Left ventricle myocardium inferior (tissue), 1 donor: ENCODE measurements around the gene LMCD1. TPM values are rescaled to one million over a fixed set of nuclear protein-coding genes. Genes with fewer than 3 reads are reported as not detected.
A peak's percentile ranks its signal among the peaks of the same experiment; 100 is the strongest.

Experiments
- DNase-seq: peaks from one replicate; pipeline ENCODE4 v3.0.0-alpha.2; 2020
- H3K27ac ChIP-seq: fragments of 200-600 bp; replicated peaks from 2 replicates; pipeline ENCODE4 v1.8.0; 2021
- H3K27me3 ChIP-seq: fragments of 200-600 bp; 2 replicates; pipeline ENCODE4 v1.8.0; 2021; ENCODE audit warnings: low read depth
- H3K36me3 ChIP-seq: fragments of 200-600 bp; 2 replicates; pipeline ENCODE4 v1.8.0; 2021
- H3K4me1 ChIP-seq: fragments of 200-600 bp; 2 replicates; pipeline ENCODE4 v1.8.0; 2021
- H3K4me3 ChIP-seq: fragments of 200-600 bp; 2 replicates; pipeline ENCODE4 v1.8.0; 2021; ENCODE audit warnings: mild to moderate bottlenecking, moderate library complexity
- H3K9me3 ChIP-seq: fragments of 200-600 bp; replicated peaks from 2 replicates; pipeline ENCODE4 v1.8.0; 2021
- CTCF ChIP-seq: fragments of 200-600 bp; IDR thresholded peaks from 2 replicates; pipeline ENCODE4 v1.8.0; 2021; ENCODE audit warnings: antibody characterized with exemption, mild to moderate bottlenecking, borderline replicate concordance
- intact Hi-C: fragments of 100-400 bp; cut with micrococcal nuclease; formaldehyde crosslinking; loops from one replicate; pipeline ENCODE4 v1.11.0; 2022
- total RNA-seq: library from RNA; stranded (reverse); fragmentation: NEBNext Ultra II Directional; extraction: Animal tissue kit (Norgen Biotek cat#: 25700); gene quantifications from one replicate; pipeline ENCODE4 v1.2.1, GENCODE V29; 2021
- donor health status: DM: no; HTN: yes; CAD: no; lungs with severe emphysema.

Gene LMCD1
- total RNA-seq, 1 donor from 2014 or later, result 72.9 TPM

GRCh38 chr3:8488411-8488810, 13.2 kb upstream of the LMCD1 start:
- Histone ChIP-seq H3K27ac (no peak overlapping the region), H3K9me3 (peaks cover 7% of the 10 kb centered on the region), H3K4me3 (no peak overlapping the region), H3K36me3 (no peaks in the 10 kb centered on the region), H3K27me3 (no peaks in the 10 kb centered on the region), H3K4me1 (peaks cover 56% of the 10 kb centered on the region)
- intact Hi-C loops, result no loop called here
- TF ChIP-seq CTCF, result no peak
- no peak for DNase-seq

DNA sequence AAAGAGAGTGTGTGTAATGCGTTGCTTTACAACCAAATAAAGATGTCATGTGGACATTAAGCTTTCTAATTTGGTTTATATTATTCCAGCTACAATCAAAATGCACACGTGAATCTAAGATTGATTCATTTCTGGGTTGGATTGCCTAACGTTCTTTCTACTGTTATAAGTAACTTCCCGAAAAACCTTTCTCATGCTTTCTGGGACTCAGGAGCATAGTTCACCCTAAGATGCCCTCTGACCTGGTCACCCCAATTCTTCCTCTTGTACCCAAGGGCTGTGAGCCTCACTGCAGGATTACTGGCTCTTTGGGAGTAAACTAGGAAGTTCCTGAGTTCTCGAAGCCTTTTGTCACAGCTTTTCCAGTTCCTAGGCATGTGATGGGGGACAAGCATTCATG, 12.7 kb upstream of the LMCD1 start:
- intact Hi-C loops, result no loop called here

GRCh38 chr3:8489278-8489792, 12.3 kb upstream of the LMCD1 start:
- no peak for TF ChIP-seq CTCF
- no peak for DNase-seq
- peaks cover 50% of the 10 kb centered on the region for H3K4me1 ChIP-seq
- no peaks in the 10 kb centered on the region for H3K36me3 ChIP-seq
- intact Hi-C loops, result no loop called here
- no peaks in the 10 kb centered on the region for H3K27me3 ChIP-seq
- H3K4me3 ChIP-seq, result no peak overlapping the region
- peaks cover 6% of the 10 kb centered on the region for H3K9me3 ChIP-seq
- H3K27ac ChIP-seq, result no peak overlapping the region

More for the DNA sequence above, 12.7 kb upstream of the LMCD1 start:
- Histone ChIP-seq H3K36me3 (no peaks in the 10 kb centered on the region), H3K9me3 (peaks cover 7% of the 10 kb centered on the region), H3K27ac (no peak overlapping the region), H3K4me1 (peaks cover 52% of the 10 kb centered on the region), H3K4me3 (no peak overlapping the region), H3K27me3 (no peaks in the 10 kb centered on the region)
- no peak for TF ChIP-seq CTCF
- DNase-seq, result no peak

GRCh38 chr3:8490079-8490552, 11.5 kb upstream of the LMCD1 start:
- no peak for DNase-seq
- intact Hi-C loops, result no loop called here
- no peaks in the 10 kb centered on the region for H3K9me3 ChIP-seq

GRCh38 chr3:8491271-8492144, 10.1 kb upstream of the LMCD1 start:
- peaks cover 39% of the 10 kb centered on the region for H3K4me1 ChIP-seq

More at GRCh38 chr3:8490079-8490552, 11.5 kb upstream of the LMCD1 start:
- Histone ChIP-seq H3K27me3 (no peaks in the 10 kb centered on the region), H3K4me3 (no peak overlapping the region), H3K36me3 (no peaks in the 10 kb centered on the region), H3K4me1 (peaks cover 50% of the 10 kb centered on the region), H3K27ac (no peak overlapping the region)
- TF ChIP-seq CTCF, result no peak

More at GRCh38 chr3:8491271-8492144, 10.1 kb upstream of the LMCD1 start:
- no peaks in the 10 kb centered on the region for H3K9me3 ChIP-seq
- no peaks in the 10 kb centered on the region for H3K36me3 ChIP-seq
- no peaks in the 10 kb centered on the region for H3K27me3 ChIP-seq
- TF ChIP-seq CTCF, result no peak
- H3K4me3 ChIP-seq, result no peak overlapping the region
- H3K27ac ChIP-seq, result peak overlapping the region; percentile 56
- intact Hi-C loops, result no loop called here
- DNase-seq, result peak; percentile 59
